GM19463 (cell line): ENCODE measurements around the gene TMIGD2.
"Not testable (repeated sequence)": the region's sequence is repeated elsewhere in the genome, so short reads cannot be mapped to it uniquely, and the experiment has no call there.

Source experiments
- ATAC-seq: cut with Tn5 transposase; IDR thresholded peaks from one replicate; pipeline ENCODE4 v1.9.1; 2021; ENCODE audit warnings: mild to moderate bottlenecking, moderate library complexity; ENCODE audit not compliant: unreplicated experiment

The TMIGD2 gene

GRCh38 chr19:4302243-4302640 is at the start of gene TMIGD2:
TMIGD2 (minus strand) TSS chr19:4302389; CDS start chr19:4302385, 4 bp downstream.
- ATAC-seq = no peak

- ATAC-seq = no peak
Observed at GRCh38 chr19:4350726-4351125, 48.5 kb upstream of the TMIGD2 start.

- ATAC-seq = no peak
Observed at GRCh38 chr19:4350111-4350510, 47.9 kb upstream of the TMIGD2 start.

GRCh38 chr19:4349225-4349624 is 47.0 kb upstream of the TMIGD2 start:
- ATAC-seq = not testable (repeated sequence)

- ATAC-seq = no peak
Observed at GRCh38 chr19:4347521-4347920, 45.3 kb upstream of the TMIGD2 start.

- no peak for ATAC-seq
Observed at GRCh38 chr19:4346020-4346383, 43.8 kb upstream of the TMIGD2 start.

GRCh38 chr19:4345342-4346019 is 43.3 kb upstream of the TMIGD2 start:
- no peak for ATAC-seq

GRCh38 chr19:4343370-4344307 is 41.5 kb upstream of the TMIGD2 start, which contains the start of gene MPND:
MPND (plus strand) TSS chr19:4343562; CDS start chr19:4343594, 32 bp downstream.
- ATAC-seq = peak; percentile 57

- ATAC-seq = peak; percentile 81
Observed at GRCh38 chr19:4342615-4343369, 40.6 kb upstream of the TMIGD2 start.

- no peak for ATAC-seq
Observed at GRCh38 chr19:4342314-4342614, 40.1 kb upstream of the TMIGD2 start.

- no peak for ATAC-seq
Observed at GRCh38 chr19:4338441-4339355, 36.5 kb upstream of the TMIGD2 start, which contains the start of gene STAP2. STAP2 (minus strand) TSS chr19:4338827; CDS start chr19:4338753, 74 bp downstream.

GRCh38 chr19:4337906-4338440 is 35.8 kb upstream of the TMIGD2 start:
- no peak for ATAC-seq

GRCh38 chr19:4334929-4335570 is 32.9 kb upstream of the TMIGD2 start:
- ATAC-seq = no peak

- no peak for ATAC-seq
Observed at GRCh38 chr19:4329858-4330257, 27.7 kb upstream of the TMIGD2 start.

GRCh38 chr19:4328991-4329681 is 26.9 kb upstream of the TMIGD2 start:
- ATAC-seq = not testable (repeated sequence)

GRCh38 chr19:4328243-4328990 is 26.2 kb upstream of the TMIGD2 start:
- peak; percentile 82 for ATAC-seq

GRCh38 chr19:4327877-4328242 is 25.7 kb upstream of the TMIGD2 start:
- no peak for ATAC-seq

- no peak for ATAC-seq
Observed at GRCh38 chr19:4327252-4327876, 25.2 kb upstream of the TMIGD2 start.
